ENCODE measurements around the gene ZNF90.

DNA sequence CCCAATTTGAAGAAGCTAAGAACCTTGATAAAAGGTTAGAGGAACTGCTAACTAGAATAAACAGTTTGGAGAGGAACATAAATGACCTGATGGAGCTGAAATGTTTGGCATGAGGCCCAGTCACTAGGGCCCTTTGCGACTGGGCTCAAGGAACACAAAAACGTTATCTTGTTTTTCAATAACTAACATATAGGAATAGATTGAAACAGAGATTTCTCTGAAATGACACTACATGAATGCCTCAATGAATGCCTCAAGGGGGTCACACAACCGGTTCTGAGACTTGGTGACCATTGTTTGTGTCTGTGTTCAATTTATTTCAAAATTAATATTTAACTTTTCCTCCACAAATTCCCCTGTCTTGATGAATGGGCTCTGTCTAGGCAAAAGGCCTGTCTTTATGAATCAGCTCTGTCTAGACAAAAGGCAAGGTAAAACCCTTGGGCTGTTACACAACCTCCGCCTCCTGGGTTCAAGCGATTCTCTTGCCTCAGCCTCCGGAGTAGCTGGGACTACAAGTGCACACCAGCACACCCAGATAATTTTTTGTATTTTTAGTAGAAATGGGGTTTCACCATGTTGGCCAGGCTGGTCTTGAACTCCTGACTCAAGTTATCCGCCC is 88.3 kb downstream of the ZNF90 start:
- TF ChIP-seq, protein P1, sequence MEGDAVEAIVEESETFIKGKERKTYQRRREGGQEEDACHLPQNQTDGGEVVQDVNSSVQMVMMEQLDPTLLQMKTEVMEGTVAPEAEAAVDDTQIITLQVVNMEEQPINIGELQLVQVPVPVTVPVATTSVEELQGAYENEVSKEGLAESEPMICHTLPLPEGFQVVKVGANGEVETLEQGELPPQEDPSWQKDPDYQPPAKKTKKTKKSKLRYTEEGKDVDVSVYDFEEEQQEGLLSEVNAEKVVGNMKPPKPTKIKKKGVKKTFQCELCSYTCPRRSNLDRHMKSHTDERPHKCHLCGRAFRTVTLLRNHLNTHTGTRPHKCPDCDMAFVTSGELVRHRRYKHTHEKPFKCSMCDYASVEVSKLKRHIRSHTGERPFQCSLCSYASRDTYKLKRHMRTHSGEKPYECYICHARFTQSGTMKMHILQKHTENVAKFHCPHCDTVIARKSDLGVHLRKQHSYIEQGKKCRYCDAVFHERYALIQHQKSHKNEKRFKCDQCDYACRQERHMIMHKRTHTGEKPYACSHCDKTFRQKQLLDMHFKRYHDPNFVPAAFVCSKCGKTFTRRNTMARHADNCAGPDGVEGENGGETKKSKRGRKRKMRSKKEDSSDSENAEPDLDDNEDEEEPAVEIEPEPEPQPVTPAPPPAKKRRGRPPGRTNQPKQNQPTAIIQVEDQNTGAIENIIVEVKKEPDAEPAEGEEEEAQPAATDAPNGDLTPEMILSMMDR (conservative IDR thresholded peaks at IDR 0.05; ENCODE audit: low read depth in 2 of 2) = no peak
- TF ChIP-seq ETS1 (IDR thresholded peaks at IDR 0.05) (no peak), EZH2 (IDR thresholded peaks at IDR 0.05; ENCODE audit: low read depth, unreplicated experiment) (no peak), EZH2phosphoT487 (IDR thresholded peaks at IDR 0.05; ENCODE audit: unreplicated experiment) (no peak), POLR2AphosphoS5 (IDR thresholded peaks at IDR 0.05; ENCODE audit: low read depth) (no peak), CREB1 (CRISPR knock-in tag; IDR thresholded peaks at IDR 0.05; ENCODE audit: low read depth) (no peak), STAT1 (IDR thresholded peaks at IDR 0.05; ENCODE audit: unreplicated experiment) (no peak), ZNF462 (CRISPR knock-in tag; IDR thresholded peaks at IDR 0.05) (no peak), ZNF114 (CRISPR knock-in tag; IDR thresholded peaks at IDR 0.05) (no peak), NANOG (IDR thresholded peaks at IDR 0.05; ENCODE audit: borderline replicate concordance) (no peak)
- TF ChIP-seq, protein P2, sequence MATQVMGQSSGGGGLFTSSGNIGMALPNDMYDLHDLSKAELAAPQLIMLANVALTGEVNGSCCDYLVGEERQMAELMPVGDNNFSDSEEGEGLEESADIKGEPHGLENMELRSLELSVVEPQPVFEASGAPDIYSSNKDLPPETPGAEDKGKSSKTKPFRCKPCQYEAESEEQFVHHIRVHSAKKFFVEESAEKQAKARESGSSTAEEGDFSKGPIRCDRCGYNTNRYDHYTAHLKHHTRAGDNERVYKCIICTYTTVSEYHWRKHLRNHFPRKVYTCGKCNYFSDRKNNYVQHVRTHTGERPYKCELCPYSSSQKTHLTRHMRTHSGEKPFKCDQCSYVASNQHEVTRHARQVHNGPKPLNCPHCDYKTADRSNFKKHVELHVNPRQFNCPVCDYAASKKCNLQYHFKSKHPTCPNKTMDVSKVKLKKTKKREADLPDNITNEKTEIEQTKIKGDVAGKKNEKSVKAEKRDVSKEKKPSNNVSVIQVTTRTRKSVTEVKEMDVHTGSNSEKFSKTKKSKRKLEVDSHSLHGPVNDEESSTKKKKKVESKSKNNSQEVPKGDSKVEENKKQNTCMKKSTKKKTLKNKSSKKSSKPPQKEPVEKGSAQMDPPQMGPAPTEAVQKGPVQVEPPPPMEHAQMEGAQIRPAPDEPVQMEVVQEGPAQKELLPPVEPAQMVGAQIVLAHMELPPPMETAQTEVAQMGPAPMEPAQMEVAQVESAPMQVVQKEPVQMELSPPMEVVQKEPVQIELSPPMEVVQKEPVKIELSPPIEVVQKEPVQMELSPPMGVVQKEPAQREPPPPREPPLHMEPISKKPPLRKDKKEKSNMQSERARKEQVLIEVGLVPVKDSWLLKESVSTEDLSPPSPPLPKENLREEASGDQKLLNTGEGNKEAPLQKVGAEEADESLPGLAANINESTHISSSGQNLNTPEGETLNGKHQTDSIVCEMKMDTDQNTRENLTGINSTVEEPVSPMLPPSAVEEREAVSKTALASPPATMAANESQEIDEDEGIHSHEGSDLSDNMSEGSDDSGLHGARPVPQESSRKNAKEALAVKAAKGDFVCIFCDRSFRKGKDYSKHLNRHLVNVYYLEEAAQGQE (IDR thresholded peaks at IDR 0.05; ENCODE audit: unreplicated experiment) = no peak

Data from GM23338 (cell line).